Measurements from ENCODE around the gene PPFIA4.
"Not testable (repeated sequence)": the region's sequence is repeated elsewhere in the genome, so short reads cannot be mapped to it uniquely, and the experiment has no call there.

Gene PPFIA4

GRCh38 chr1:203000217-203000944 lies 25.9 kb upstream of the PPFIA4 start:
- CTCF ChIA-PET = interaction anchor here (0.8 to 3.8 kb wide), 20 partner anchors 8 to 267 kb away, joined by 3 to 55 read pairs (median 4); partner anchors contain the start of genes CYB5R1, PPFIA4 and TMEM183A
- TF ChIP-seq CTCF (IDR thresholded peaks at IDR 0.05; ENCODE audit: control extremely low read depth, extremely low read depth, low read depth, missing control alignments) = no peak
- POLR2A ChIA-PET = interaction anchor here (0.6 kb wide), 1 partner anchor 327 kb away, joined by 3 read pairs; no protein-coding TSS in a partner anchor
- no peak for DNase-seq (ENCODE audit: extremely low spot score)

DNA sequence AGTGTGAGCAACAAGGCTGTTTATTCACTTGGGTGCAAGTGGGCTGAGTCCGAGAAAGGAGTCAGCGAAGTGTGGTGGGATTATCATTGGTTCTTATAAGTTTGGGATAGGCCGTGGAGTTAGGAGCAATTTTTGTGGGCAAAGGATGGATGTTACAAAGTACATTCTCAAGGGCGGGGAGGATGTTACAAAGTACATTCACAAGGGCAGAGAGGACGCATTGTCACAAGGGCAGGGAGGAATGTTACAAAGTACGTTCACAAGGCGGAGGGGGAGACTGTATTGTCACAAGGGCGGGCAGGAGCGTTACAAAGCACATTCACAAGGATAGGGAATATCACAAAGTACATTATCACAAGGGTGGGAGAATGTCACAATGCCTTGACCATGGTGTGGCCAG lies 24.3 kb upstream of the PPFIA4 start:
- POLR2A ChIA-PET = no interaction called here
- TF ChIP-seq CTCF (IDR thresholded peaks at IDR 0.05; ENCODE audit: control extremely low read depth, extremely low read depth, low read depth, missing control alignments) = no peak
- CTCF ChIA-PET = interaction anchor here (1.2 kb wide), 1 partner anchor 265 kb away, joined by 3 read pairs; no protein-coding TSS in a partner anchor
- no peak for DNase-seq (ENCODE audit: extremely low spot score)

GRCh38 chr1:203002951-203003350 lies 23.3 kb upstream of the PPFIA4 start:
- POLR2A ChIA-PET = no interaction called here

GRCh38 chr1:203005395-203006142 lies 20.7 kb upstream of the PPFIA4 start:
- CTCF ChIA-PET = interaction anchor here (1.2 to 2.0 kb wide), 3 partner anchors 26 to 267 kb away, joined by 3 to 5 read pairs (median 4); partner anchors contain the start of gene KLHL12
- DNase-seq (ENCODE audit: extremely low spot score); POLR2A ChIA-PET: not testable (repeated sequence)

More at GRCh38 chr1:203002951-203003350, 23.3 kb upstream of the PPFIA4 start:
- no peak for TF ChIP-seq CTCF (IDR thresholded peaks at IDR 0.05; ENCODE audit: control extremely low read depth, extremely low read depth, low read depth, missing control alignments)
- CTCF ChIA-PET = no interaction called here
- no peak for DNase-seq (ENCODE audit: extremely low spot score)

- peak; percentile 94 for DNase-seq (ENCODE audit: extremely low spot score)
- CTCF ChIA-PET = interaction anchor here (0.7 to 4.6 kb wide), 8 partner anchors 8 to 266 kb away, joined by 3 to 26 read pairs (median 4); partner anchors contain the start of genes KLHL12 and PPFIA4
- no peak for TF ChIP-seq CTCF (IDR thresholded peaks at IDR 0.05; ENCODE audit: control extremely low read depth, extremely low read depth, low read depth, missing control alignments)
- POLR2A ChIA-PET = interaction anchor here (0.6 to 0.7 kb wide), 3 partner anchors 14 to 199 kb away, joined by 3 to 4 read pairs (median 4); partner anchors contain the start of gene KDM5B
Observed at GRCh38 chr1:203006948-203007871, 19.1 kb upstream of the PPFIA4 start, which contains the start of gene TMEM183A. Gene TMEM183A, plus strand, starts transcription at chr1:203007374. Its CDS starts 92 bp downstream, at chr1:203007466.

DNA sequence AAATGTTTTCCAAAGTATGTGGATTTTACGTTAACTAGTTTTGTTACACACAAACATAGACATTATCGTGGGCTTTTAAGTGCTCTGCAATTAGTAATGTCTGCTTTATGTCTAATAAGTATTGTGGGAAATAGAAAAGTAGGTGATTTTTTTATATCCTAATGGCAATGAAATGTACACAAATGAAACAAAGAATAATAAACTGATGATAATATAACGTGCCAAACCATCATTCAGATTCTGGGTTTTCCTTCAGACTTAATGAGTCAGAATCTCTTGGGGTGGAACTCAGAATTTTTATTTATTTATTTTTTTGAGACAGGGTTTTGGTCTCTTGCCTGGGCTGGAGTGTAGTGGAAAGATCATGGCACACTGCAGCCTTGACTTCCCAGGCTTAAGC lies 17.1 kb upstream of the PPFIA4 start:
- CTCF ChIA-PET = interaction anchor here (1.1 to 4.6 kb wide), 5 partner anchors 10 to 289 kb away, joined by 3 to 26 read pairs (median 4); no protein-coding TSS in a partner anchor
- no peak for TF ChIP-seq CTCF (IDR thresholded peaks at IDR 0.05; ENCODE audit: control extremely low read depth, extremely low read depth, low read depth, missing control alignments)
- no peak for DNase-seq (ENCODE audit: extremely low spot score)
- POLR2A ChIA-PET = interaction anchor here (1.4 kb wide), 1 partner anchor 296 kb away, joined by 6 read pairs; no protein-coding TSS in a partner anchor

Data from GM10248 (cell line).